GM18519 (cell line): ENCODE data around the gene ZNF516.

Experiments used
- ATAC-seq: cut with Tn5 transposase; IDR thresholded peaks from one replicate; pipeline ENCODE4 v1.9.1; 2021; ENCODE audit warnings: mild to moderate bottlenecking, moderate library complexity; ENCODE audit not compliant: unreplicated experiment, low FRiP score

ZNF516 gene

DNA sequence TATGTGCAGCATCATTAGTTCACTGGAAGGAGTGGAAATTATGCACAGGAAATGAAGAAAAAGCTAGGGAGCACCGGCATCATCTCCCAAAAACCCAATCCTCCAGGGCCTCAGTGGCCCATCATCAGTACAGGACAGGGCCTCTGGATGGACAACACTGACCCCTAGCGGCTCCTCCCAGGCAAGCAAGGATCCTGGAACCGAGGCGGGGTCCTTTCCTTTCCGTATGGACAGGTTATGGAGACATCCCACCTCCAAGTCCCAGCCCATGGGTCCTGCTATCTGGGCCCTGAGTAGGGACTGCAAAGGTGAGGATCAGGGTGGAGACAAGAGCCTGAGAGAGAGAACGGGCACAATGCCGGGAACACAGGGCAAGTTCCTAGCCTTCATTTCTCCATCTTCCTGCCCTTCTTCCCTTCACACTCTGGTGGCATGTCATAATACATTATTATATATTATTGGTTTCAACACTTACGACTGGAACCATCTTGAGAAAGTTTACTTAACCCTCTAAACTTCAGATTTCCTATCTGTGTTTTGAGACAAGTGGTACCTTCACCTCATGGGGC is 68.2 kb downstream of the ZNF516 start:
- ATAC-seq, result no peak

DNA sequence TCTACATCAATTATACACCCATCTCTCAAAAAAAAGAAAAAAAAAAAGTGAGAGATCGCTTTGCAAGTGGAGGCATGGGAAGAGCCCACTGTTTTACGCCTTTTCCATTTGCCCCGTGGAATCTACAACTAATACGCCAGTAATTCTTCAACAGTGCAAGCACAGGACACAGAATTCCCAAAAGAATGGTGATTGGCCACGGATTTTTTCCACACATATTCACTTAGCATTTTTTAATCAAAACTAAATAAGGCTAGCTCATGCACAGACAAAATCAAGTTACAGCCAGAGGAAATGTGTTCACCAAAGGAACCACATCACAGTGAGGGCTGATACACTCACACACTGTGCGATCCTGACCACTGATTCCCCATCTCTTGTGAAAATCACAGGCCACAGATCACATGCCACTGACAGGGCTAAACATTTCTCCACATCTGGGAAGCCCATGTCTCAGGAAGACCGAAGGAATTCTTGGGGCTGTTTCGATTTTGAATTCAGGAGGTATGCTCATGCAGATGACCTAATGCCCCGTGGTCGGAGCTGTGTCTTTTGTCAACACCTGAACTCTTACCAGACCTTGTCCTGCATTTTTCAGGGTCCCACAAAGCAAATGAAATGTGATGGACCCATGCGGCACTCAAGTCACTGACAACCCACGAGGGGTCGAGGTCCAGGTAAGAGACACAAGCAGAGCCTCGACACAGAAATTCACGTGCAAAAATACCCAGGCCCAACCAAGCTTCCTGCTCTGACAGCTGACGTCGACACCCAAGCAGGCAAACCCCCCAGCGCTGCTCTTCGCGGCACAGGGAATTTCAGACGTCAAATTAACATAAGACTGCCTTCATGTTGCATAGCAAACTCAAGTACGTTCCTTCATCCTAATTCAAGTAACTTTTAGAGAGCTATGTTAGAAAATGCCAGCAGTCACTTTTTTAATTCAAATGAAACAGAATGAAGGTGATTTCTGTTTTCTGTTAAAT is 69.6 kb downstream of the ZNF516 start:
- no peak for ATAC-seq

DNA sequence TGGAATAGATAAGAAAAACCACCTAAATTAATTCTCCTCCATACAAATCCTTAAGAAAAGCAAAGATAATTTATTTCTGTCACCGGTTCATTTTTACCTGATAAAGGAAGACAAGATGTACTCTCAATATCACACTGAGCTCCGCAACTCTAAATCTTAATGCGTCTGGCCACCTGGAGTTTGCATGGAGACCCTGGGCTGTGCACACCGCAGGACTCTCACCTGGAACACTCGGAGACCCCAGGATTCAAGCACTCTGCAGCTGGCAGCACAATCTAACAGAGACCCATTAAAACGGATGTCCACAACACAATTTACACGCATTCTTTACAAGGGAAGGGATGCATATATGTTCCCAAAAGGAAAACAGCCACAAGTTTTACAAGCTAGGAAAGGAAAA is 72.2 kb downstream of the ZNF516 start:
- no peak for ATAC-seq

DNA sequence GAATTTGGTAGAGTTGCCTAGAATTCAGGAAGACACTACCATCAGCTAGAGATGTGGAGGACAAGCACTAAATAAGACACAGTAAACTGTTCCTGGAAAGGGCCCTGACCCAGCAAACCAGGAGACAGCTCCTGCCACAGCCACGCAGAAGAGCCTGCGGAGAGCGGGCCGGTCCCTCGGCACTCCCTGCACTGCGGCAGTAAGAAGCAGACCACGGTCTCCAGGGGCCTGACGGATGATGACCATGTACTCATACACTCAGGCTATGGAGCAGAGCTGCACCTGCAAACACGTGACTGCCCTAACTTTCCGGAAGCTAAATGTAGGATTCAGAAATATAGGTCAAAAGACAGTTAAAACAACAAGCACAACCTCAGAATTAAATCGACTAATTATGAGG is 72.9 kb downstream of the ZNF516 start:
- ATAC-seq, result no peak

DNA sequence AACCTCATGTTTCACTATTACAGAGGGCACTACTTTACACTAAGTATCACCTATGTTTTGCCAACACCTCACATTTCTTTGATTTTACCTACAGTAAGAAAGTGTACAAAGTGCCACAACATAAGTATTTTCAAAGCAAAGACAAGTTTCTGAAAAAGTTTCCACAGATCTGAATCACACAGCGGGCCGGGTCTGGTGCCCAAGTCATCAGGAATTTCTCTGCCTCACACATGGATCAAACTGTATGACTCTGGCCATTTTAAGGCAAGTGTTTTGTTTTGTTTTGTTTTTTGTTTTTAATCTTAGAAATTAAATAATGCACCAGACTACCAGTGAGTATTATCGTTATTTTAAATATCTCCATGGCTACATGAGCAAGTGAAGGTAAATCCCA is 73.4 kb downstream of the ZNF516 start:
- ATAC-seq, result no peak

DNA sequence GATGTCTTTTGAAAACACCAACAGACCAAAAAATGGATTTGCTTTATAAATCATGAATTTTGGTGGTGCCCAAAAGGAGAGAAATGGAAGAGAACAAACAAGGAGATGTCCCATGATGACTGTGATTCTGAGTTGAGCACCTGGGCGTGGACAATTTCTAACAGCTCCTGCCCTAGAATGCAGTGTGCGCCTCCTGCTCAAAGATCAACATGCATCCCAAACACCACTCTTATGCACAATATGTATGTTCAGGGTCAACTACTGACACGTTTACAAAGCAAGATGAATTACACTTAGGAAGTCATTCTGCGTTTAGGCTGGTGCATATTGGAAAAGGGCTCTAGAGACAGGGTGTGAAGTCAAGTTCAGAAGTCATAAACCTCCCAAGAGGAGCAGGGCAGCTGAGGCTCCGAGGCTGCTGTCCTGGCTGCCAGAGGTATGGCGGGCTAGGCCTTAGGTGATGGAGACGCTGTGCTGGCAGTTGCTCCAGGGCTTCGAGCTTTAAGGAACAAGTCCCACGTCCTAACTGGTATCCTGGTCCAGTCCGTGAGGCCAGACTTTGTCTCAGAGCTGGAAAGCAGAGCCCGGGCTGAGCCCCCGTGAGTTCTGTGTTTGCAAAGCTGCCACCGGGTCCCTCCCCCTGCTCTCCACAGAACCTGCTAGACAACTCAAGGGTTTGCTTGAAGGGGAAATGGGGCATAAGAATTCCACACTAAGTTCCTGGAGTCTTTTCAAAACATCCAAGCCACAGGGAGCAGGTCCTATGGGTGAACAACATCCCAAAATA is 74.0 kb downstream of the ZNF516 start:
- ATAC-seq, result no peak

DNA sequence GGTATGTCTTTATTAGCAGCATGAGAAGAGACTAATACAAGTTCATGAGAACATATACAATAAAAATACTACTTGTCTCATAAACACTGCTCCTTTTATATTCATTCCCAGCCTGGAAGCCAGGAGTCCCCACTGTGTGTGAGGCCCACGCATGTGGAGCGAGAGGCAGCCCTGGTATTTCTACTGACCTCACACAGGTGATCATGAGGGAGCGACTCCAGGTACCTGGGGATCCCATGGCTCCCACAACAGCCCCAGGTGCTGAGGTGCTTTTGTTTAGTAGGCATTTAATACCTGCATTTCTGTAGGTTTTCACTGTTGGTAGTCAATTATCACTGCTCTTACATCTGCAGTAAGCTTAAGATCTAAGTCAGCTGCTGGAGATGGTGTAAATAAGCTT is 75.2 kb downstream of the ZNF516 start:
- no peak for ATAC-seq

DNA sequence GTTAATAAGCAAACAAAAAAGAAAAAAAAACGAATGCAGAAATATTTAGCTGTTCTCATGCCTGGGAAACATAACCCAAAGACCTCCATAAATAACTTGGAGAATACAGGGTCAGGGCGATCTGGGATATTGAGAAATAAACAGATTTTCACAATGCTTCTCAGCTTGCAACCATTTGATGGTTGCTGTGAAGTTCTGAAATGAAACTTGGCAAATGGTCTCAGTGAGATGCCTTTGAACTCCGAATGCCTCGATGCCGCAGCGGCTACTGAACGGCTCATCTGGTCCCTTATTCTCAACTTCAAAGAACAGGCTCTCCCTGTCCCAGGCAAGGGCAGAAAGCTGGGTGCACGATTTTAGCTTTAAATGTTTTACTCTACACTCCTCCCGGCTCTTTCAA is 78.1 kb downstream of the ZNF516 start:
- no peak for ATAC-seq

DNA sequence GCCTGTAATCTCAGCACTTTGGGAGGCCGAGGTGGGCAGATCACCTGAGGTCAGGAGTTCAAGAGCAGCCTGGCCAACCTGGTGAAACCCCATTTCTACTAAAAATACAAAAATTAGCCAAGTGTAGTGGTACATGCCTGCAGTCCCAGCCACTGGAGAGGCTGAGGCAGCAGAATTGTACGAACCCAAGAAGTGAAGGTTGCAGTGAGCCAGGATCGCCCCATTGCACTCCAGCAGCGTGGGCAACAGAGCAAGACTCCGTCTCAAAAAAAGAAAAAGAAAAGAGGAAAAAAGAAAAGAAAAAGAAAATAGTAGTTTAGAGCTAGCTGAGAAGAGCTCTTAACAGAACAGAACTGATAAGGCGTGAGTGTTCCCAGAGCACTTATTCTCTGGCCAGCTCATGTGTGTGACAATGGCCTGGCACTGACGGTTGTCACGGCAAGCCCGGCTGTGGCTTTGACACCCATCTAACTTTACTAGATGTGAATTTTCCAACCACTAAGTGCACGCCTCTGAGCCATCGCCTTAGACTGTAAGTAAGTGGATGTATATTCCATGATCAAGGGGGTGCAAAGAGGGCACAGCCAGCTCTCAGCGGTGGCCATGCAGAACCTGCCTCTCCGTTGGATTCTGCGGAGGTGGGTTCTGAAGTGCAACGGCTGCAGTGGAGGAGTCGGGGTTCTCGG is 80.0 kb downstream of the ZNF516 start:
- ATAC-seq, result no peak

DNA sequence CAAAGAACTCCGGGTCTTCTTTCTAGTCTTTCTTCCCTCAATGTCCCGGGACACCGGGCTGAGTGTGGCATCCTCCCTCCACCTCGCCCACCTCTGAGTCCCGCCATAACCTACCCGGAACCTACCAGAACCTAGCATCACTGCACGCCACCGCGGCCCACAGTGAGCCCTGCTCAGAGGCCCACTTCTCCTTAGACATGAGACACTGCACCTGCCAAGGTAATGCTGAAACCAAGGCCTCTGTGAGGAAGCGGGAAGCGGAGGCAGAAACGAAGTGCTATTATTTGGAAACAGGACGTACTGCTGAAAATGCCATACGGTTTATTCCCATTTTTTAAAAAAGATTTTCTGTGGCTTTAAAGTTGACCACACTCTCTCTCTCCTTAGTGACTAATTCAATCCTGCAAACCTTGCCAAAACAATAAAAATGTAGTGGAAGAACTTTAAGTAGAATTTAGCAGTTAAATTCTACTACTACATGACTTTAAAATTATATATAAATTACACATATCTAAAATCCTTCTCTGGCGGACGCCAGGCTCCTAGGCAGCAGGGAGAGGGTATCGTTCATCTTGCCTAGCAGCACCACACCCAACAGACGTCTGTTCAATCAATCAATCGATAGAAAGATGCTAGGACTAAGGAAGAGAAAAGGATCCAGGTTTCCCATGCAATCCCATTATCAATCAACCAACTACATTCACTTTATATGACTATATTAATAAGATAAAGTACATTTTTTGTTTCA is 82.0 kb downstream of the ZNF516 start:
- ATAC-seq, result no peak

DNA sequence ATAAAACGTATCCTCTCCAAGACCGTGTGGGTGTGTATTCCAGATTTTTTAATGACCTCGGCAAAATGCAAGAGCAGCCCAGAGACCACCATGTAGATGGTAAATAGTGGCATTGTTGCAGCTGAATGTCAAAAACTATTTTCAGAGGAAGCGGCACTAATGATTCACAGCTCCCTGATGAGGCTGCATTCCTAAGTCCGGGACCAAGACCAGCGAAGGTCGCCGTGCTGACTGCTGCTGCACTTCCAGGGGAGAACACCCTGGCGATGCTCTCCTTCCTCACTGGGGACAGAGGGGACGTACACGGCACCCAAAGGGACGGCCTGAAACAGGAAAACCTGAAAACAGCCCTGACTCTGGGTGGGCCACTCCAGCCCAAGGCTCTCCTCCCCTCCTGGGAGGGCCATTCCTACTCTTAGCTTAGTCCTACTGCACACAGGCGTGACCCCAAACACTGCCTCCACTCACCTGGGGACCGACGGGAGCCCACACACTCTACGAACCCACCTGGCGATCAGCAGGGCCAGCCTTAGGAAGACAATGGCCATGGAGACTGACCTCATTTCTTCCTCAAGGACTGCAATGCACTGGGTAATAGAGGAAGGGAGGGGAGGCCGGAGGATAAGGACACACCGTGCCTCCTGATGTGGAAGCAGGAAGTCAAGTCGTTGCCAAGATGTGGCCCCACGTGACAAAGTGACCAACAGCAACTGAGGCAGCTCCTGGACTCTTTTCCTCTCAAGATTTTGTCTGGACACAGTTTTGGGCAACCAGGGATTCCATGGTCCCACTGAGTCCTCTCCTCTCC is 82.8 kb downstream of the ZNF516 start:
- no peak for ATAC-seq

DNA sequence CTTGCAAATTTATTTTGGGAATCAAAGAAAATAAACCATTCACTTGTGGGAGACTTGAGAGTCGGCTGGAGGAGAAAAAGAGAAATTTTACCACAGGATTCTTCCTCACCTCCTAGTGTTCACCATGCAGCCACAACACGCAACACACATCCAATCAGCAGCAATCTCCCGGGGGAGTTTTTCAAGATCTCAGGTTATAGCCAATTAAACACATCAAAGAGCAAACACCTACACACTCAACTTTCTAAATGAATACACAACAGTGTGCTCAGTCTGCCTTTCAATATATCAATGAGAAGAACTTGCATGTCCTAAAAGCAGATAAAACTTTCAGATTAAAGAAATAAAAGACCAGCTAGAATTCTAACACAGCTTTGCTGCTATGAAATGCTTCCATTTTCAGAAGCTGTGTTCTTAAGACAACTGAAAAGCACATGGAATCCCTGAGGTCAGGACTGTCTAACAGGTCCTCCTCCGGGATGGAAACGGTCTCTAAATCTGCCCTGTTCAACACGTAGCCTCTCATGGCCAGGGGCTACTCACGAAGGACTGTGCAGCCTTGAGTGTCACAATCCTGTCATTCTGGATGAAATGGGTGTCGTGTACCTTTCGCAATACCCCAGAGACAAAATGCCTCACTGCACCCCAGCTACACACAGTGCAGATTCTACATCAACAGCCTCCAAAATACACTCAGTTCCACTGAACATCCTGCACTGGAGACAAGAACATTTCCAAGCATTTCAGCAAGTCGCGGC is 84.2 kb downstream of the ZNF516 start:
- peak; percentile 96 for ATAC-seq

DNA sequence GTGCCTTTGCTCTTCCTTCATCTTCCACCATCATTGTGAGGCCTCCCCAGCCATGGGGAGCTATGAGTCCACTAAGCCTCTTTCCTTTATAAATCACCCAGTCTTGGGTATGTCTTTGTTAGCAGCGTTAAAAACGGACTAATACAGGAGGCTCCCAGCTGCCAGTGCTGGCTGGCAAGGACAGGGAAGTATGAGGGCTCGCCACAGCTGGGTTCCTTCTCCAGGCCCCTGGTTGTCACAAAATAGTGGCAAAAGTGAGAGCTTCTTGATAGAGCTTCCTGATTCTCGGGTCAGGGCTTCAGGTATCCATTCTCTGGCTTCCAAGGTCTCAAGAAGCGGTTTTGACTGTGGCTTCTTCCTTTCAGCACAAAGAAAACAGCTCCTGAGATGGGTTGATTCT is 85.0 kb downstream of the ZNF516 start:
- no peak for ATAC-seq

DNA sequence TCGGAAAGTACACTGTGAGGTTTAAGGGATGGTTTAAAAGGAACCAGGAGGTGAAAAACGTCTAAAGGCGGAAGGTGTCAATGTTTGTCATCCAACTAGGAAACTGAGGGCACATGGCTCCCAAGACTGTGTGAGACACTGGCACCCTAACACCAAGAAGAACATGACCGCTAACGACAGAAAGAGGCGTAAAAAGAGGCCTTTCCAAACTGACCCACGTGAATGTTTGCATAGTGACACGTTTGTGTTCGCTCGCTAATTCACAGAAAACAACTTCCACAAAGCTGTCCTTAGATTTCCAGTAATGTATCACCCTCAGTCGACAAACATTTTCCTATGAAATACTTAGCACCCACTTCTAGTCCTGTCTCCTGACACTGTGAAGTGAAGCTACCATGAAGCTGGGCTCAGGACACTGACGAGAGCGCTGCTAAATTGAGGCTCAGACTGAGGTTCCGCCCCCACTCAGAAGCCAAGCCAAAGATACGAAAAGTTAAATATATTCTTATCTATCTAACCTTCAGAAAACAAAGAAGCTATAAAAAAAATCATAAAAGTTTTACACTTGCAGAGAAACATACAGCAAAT is 86.5 kb downstream of the ZNF516 start:
- no peak for ATAC-seq

DNA sequence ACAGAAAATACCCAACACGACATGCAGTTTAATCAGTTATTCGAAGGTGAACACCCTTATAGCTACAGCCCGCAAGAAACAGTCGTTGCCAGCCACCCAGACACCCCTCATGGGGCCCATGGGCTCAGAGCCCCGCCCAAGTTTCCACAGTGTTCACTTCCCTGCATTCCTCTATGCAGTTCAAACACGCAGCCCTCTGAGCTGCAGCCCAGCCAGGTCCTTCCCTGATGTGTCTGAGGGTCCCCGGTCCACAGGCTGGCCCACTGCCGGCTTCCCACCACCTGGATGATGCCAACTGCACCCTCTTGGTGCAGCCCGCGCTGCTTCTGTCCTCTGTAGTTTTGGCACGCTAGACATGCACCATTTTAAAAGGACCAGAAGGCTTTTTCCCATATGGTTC is 87.4 kb downstream of the ZNF516 start:
- ATAC-seq, result no peak

DNA sequence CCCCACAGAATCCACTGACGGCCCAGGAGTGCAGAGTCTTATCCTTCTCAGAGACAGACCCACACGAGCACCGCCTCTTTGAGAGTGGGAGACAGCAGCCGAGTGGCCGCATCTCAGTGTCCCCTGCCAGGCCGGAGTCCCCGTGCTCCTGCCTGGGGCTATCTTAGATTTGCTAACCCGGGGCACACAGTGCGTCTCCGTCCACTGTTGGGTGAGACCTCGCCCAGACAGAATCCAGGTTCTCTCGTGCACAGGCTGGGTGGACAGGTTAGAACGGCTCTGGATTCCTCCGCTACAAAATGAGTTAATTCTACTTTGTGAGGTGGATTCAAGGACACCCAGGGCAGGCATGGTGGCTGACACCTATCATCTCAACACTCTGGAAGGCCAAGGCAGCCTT is 88.3 kb downstream of the ZNF516 start:
- ATAC-seq, result no peak

DNA sequence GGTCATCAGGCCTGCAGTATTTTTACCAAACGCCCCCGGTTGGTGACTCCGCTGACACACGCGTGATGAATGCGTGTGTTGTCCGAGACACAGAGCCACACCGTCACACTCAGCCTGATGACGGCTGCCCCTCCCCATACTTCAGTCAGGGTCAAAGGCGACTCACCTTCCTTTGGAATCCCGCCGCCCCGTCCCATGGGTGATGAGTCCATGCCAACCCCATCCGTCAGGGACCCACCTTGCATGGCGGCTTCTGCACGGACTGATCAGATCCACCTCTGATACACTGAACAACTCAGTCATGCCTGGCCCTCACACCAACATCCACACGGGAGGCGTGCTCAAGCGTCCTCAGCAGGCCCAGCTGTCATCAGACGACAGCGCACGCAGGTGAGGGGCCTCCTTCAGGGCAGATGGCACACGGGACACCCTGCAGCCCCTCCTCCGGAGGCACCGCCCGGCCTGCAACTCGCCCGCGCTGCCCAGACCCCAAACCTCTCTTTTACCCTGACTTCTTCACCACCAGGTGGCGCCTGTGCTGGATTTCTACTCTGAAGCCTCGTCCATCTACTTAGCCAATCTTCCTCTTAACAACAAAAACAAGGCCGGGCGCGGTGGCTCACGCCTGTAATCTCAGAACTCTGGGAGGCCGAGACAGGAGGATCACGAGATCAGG is 89.2 kb downstream of the ZNF516 start:
- no peak for ATAC-seq

DNA sequence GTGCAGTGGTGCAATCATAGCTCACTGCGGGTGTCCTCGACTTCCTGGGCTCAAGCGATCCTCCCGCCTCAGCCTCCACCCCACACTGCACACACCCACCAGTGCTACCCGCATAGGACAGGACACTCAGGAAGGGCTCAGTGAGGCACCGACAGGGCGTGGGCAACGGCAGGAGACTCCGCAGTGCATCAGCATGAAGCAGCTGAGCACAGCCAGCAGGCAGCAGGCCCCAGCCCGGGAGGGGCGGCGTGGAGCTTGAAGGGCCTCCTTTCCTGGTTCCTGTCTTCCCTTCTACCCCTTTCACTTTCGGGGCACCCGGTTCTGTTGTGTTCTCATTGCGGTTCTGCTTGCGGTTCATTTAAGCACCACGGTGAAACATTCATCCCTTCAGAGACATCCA is 89.8 kb downstream of the ZNF516 start:
- ATAC-seq, result no peak
